HG03354 (cell line): Measurements from ENCODE around the gene ERFE.
"Not testable (repeated sequence)": the region's sequence is repeated elsewhere in the genome, so short reads cannot be mapped to it uniquely, and the experiment has no call there.

Source experiments
- ATAC-seq: cut with Tn5 transposase; IDR thresholded peaks from one replicate; pipeline ENCODE4 v1.9.1; 2021; ENCODE audit warnings: mild to moderate bottlenecking; ENCODE audit not compliant: unreplicated experiment, poor library complexity, severe bottlenecking

ERFE gene, protein sequence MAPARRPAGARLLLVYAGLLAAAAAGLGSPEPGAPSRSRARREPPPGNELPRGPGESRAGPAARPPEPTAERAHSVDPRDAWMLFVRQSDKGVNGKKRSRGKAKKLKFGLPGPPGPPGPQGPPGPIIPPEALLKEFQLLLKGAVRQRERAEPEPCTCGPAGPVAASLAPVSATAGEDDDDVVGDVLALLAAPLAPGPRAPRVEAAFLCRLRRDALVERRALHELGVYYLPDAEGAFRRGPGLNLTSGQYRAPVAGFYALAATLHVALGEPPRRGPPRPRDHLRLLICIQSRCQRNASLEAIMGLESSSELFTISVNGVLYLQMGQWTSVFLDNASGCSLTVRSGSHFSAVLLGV

DNA sequence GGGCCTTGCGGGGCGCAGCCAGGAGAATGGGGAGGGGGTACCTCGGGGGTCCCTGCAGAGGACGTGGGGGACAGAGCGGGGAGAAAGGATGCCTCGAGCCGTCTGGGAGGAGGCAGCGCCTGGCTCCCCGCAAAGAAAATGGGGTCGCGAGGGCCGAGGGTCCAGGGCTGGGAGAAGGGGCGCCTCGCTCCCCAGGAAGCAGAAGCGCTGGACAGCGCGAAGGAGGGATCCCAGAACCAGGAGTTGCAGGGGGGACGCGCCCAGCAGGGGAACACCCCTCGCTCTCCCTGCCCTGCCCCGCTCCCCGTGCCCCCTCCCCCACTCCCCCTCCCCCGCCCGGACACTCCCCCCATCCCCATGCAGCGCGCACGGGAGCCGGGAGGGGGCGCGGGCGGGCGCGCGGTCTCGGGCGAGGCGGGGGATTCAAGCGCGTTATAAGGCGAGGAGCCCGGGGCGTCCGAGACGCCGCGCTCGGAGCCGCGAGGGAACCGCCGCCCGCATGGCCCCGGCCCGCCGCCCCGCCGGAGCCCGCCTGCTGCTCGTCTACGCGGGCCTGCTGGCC is at the start of gene ERFE:
TSS of gene ERFE (plus strand) at position 462 of the 562 bp plus-strand sequence. CDS start at position 500, 38 bp downstream.
- peak; percentile 52 for ATAC-seq

DNA sequence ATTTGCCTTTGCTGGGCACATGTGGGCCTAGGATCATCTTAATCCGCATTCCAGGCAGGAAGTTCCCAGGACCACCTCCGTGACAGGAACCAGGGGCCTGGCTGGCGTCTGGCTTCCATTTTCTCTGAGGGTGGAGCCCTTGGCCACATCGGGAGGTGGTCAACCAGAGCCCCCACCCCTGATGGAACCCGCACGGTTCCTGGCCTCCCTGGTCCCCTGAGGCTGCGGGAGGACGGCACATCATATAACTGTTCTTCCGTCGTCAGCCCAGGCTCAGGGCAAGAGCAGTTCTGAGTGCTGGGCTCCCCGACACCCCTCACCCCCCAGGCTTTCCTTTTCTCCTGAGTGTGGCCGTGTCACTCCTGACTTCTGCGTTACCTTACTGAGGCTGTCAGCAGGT is 45.2 kb upstream of the ERFE start:
- ATAC-seq: no peak

DNA sequence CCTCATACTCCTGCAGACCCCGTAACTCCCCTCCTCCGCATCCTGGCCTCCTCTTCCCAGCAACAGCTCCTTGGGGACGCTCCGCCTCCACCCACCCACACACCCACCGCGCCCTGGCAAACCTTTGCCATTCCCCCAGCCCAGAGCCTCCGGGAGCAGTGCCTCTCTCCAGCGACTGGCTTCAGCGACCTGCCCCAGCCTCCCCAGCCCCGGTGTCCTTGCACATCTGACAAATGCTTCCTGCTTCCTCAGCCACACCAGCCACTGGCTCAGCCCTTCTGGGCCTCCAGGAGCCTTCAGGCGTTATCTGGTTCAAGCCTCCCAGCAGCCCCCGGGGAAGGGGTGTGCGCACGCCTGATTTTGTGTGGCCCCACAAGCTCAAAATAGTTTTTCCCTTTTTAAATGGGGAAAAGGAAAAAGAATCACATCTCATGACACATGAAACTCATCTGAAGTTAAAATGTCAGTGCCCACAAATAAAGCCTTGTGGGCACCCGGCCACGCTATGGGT is 44.4 kb upstream of the ERFE start:
- no peak for ATAC-seq

DNA sequence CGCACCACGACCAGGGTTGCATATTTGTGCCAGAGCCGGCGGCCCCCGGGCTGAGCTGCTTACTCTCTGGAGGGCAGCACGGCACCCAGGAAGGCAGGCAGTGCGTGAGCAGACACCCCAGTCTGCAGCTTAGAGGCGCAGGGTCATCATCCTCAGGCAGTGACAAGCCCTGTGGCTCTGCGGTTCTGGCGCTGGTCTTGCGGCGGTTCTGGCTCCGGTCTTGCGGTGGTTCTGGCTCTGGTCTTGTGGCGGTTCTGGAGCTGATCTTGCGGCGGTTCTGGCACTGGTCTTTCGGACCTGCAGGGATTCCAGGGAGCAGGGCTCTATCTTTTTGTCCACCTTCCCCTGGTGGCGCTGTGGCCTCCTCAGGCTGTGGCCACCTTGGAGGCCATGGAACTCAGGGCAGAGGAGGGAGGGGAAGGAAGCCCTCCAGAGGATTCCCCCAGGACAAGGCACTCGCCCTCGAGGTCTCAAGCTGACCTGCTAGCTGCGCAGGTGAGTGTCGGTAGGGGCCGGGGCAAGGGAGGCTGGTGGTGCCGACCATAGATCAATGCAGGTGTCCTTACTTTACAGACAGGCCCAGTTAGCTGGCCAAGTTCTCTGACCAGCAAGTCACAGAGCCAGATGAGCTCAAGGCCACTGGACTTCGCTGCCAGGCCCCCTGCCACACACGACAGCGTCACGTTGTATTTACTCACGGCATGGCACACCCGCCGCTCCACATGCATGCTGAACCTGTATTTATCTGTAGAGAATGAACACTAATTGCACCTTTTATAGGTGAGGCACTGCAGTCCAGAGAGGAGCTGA is 43.7 kb upstream of the ERFE start:
- no peak for ATAC-seq

DNA sequence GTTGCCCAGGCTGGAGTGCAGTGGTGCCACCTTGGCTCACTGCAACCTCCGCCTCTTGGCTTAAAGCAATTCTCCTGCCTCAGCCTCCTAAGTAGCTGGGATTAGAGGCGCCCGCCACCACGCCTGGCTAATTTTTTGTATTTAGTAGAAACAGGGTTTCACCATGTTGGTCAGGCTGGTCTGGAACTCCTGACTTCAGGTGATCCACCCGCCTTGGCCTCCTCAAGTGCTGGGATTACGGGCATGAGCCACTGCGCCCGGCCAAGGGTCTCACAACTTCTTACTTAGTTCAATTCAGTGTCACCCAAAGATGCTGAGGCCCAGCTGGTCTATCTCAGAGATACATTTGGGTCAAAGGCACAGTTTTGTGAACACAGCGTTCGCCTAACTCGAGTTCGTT is 43.1 kb upstream of the ERFE start:
- not testable (repeated sequence) for ATAC-seq

DNA sequence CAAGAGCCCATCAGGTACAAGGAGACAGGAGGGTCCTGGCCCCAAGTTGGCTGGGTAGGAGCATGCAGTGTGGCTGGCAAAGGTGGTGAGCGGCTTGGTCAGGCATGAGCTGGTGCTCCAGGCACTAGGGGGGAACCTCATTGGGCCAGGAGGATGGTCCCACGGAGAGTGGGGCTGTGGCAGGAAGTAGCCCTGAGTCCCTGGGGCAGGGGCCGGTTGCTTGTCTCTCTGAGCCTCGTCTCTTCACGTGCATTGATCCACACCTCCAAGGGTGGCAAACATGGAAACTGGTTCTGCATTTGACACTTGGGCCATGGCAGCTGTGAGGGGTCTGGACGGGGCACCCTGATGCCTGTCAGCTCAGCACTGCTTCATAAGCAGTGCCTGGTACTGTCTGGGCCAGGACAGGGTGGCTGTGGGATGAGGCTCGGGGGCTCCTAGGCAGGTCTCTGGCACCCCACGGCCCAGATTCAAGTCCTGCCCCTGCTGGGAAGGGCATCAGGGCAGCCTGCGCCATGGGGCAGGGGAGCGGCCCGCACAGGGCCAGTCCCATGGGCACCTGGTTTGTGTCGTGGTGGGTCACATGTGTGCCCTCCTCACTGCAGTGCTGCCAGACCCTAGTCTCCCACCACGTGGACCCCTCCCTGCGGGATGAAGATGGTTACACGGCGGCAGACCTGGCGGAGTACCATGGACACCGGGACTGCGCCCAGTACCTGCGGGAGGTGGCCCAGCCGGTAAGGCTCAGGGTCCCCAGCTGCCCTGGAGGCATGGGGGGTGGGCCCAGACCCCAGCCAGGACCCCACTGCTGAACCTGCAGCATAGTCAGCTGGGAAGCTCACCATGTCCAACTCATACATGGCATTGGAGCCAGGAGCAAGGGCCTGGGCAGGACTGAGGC is 42.2 kb upstream of the ERFE start:
- no peak for ATAC-seq

DNA sequence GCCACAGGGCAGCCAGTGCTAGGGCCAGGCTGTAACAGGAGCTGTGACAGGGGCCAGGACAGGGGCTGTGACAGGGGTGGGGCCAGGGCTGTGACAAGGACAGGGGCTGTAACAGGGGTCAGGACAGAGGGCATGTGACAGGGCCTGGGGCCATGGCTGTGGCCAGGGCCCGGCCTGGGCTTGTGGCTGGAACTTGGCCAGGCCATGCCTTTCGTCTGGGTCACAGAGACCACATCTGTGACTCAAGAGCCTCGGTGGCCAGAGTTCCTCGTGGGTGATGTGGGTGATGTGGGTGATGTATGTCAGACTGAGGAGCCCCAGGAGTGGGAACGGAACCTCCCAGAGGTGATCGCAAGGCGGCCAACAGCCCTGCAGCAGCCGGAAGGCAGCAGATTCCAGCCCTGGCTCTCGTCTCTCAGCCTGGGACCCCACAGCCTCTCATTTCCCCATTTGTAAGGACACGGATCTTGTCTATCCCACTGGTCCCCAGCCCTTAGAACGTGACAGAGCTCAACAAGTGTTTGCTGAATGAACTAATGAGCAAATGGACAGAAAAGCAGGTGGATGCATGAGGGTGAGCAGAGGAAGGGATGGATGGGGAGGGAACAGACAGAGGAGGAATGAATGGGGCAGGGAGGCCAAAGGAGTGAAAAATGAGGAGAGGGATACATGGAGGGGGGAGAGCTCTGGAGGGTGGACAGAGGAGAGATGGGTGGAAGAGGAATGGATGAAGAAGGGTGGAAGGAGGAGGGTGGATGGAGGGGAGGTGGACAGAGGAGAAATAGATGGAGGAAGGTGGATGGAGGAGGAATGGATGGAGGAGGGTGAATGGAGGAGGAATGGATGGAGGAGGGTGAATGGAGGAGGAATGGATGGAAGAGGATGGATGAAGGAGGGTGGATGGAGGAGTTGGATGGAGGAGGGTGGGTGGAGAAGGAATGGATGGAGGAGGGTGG is 41.3 kb upstream of the ERFE start:
- ATAC-seq: no peak

DNA sequence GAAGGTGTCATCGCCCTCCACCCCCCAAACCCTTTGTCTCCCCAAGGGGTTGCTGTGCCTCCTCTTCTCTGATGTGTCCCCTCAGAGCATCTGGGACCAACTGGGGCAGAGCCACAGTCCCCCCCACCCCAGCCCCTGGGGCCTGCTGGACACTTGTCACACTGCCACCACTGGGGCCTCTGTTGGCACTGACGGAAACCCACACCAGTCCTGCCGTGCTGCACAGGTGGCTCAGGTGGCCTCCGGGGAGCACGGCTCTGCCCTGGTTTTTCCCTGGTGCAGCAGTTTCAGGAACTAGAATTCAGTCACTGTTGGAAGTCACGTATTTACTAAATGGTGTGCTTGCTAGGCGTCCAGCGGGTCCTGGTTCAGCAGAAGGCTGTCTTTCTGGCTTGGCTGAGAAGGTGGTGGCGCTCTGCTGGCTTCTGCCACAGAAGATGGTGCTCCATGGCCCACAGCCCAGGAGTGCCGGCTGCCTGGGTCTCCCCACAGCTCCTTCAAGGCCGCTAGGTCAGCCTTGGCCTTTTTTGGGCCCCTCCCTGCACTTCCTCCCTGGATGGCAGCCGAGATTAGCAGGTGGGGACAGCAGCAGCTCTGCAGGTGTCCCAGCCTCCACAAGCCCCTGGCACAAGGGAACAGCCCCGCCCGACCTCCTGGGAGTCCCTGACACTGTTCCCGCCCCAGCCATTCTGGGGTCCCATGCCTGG is 38.9 kb upstream of the ERFE start:
- ATAC-seq: no peak

DNA sequence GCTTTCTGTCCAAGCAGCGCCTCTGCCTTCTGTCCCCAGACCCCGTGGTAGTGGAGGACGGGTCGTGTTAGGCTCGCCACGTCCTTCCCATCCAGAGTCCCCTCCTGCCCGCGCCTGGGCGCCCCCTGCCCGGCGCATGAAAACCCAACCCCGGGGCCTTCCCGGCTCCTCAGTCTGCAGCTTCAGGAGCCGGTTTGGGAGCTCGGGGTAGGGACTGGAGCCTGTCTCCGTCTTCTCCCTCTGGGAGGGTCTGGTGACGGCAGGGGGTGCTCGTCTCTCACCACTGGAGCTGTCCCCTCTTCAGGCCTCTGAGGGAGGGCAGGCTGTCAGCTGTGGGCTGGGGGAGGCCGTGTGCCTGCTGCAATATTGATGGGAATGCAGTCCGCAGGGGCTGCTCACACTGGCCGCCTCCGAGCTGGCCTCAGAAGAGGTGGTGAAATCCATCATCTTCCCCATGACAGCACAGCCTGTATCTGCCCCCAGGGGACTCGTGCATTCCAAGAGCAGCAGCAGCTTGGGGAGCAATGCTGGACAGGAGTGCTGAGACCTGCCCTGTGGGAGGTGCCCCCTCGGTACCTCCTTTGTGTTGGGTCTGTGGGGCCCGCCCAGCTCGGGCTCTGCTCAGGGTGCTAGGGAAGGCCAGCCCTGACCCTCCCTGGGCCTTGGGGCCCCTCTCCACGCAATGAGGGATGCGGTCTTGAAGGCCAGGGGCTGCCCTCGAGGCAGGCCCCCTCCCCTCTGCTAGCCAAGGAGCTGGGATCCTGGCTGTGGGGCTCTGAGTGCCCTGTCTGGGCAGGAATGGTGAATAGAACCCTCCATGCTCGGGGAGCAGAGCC is 38.1 kb upstream of the ERFE start:
- no peak for ATAC-seq

DNA sequence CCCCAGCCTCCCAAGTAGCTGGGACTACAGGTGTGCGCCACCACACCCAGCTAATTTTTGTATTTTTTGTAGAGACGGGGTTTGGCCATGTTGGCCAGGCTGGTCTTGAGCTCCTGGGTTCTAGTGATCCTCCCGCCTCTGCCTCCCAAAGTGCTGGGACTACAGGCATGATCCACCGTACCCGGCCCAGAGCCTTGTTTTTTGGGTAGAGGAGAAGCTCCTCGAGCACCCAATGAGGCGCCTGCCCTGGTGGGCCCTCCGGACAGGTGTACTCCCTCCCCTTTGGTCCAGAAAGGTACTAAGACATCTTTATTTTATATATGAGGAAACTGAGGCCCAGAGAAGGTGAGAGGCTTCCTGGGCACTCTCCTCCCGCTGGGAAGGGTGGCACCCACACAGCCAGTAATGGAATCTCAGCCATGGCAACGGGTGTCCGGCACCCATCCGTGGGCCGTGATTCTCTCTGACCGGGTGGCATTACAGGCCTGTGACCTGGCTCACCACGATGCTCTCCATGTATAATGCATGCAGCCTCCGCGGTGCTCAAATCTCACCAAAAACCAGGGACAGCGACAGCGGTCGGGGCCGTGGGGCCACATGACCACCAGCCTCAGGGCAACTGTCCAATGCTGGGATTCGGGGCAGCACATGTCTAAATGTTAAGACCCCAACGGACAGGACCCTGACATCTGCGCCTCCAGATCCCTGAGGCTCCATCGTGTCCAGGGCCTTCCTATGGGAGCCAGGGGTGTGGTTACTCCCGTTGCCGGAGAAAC is 37.1 kb upstream of the ERFE start:
- ATAC-seq: no peak

DNA sequence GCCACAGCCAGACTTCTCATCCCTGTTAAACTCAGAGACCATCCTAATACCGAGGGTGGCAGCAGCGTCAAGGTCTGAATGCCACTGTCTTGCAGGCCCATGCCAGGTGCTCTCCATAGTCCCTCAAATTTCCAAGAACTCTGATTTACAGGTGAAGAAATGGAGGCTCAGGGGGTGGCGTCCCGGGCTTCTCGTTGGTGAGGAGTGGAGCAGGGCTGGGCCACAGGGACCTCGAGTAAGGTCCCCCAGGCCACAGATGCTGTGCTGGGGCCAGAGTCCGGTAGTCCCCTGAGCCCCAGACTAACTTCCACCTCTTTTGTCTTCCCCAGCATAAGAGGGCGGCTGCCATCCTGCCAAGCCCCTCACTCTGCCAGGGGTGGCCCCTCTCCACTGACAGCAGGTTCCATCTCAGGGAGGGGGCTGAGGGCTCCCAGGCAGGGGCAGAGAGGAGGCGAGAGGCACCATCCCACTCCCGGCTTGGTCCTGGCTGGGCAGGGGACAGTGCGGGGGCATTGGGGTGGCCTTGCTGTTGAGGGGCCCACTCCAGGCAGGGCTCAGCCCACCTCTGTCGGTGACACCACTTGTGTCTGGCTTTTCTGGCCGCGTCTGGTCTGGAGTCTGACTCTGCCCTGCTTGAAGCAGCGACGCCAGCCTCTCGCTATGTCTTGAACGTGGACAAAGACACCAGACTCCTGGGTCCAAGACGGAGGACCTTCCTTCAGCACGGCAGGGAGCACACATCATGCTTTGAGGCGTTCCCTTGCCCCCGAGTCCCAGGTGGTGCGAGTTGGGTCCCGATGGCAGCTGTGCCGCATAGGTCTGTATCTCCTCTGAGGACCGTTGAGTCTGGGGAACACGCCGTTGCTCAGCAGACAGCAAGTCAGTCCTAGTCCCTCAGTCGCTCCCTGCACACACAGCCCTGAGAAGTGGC is 36.2 kb upstream of the ERFE start:
- no peak for ATAC-seq

DNA sequence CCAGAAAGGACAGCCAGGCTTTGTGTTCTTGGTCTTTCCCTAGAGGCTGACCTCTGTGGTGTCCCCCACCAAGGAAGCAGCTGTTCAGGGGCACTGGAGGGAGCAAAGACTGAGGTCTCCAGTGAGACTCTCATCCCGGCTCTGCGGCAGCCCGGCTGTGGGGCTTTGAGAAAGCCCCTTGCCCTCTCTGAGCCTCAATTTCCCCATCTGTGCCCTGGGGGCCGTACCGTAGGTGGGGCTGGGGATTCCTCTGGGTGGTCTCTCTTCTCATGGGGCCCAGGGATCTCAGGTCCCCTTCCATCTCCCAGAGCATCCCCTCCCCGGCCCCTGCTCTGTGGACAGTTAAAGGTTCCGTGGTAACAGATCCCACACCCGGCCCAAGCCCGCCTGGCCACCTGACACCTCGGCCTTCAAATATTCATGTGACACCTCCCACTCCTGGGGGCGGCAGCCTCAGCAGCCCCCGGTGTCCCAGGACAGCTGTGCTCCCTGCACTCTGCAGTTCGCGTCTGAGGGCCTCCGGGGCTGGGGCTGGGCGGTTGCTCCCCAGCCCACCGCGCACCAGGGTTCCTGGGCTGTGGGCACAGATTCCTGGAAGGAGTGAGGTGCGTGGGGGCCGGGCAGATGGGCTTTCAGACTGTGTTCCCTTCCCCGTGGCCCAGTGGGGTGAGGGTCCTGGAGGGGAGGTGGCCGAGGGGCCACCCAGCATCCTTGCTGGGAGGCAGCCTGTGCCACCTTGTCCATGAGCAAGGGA is 35.4 kb upstream of the ERFE start:
- ATAC-seq: no peak

DNA sequence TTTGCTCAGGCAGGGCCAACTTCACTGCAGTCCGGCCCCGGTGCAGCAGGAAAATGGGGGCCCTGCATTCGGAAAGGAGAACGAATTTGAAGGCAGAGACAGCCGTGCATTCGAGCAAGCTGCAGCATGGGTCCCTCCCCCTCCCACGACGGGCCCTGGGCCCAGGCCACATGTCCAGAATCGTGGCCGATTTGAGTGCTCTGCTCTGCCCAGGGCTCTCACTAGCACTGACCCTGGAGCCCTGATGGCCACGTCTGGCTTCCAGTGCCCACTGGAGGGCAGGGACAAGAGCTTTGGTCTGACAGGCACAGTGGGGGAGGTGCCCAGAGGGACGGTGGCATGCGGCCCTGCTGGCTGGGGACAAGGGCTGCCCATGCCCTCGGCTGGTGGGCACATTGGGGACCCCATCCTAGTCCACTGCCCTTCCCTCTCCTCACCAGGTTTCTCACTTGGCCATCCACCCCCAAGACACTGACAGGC is 34.7 kb upstream of the ERFE start:
- no peak for ATAC-seq

DNA sequence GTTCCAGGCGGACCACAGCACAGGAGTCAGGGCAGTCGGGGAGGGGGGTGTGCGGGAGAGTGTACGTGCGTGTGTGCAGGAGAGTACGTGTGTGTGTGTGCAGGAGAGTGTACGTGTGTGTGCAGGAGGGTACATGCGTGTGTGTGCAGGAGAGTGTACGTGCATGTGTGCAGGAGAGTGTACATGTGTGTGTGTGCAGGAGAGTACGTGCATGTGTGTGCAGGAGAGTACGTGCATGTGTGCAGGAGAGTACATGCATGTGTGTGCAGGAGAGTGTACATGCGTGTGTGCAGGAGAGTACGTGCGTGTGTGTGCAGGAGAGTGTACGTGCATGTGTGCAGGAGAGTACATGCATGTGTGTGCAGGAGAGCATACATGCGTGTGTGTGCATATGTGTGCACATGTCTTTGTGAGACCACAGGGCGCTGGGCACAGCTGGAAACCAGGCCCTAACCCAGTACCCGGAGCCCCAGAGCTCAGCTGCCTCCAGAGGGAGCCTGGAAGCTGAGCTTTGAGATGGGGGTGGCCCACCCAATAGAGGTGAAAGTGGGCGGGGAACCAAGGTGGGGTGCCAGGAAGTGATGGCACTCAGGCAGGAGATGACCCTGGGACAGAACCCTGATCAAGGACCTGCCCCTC is 34.2 kb upstream of the ERFE start:
- ATAC-seq: no peak
